Sigmoid colon (tissue), 7 donors: Measurements from ENCODE around the gene TNFRSF1B. TPM values are rescaled to one million over a fixed set of nuclear protein-coding genes. Genes with fewer than 3 reads are reported as not detected.

Experiments
- DNase-seq: peaks from one replicate; pipeline ENCODE4 v3.0.0-alpha.2; 2019
- H3K27ac ChIP-seq, 4 donors: fragments of 200-600 bp; sonication (generic); one replicate each; pipeline ENCODE4 v1.5.1; 2016 to 2019; ENCODE audit warnings: mild to moderate bottlenecking in 1 of 4
- H3K27me3 ChIP-seq, 3 donors: fragments of 200-600 bp; sonication (generic); one replicate each; pipeline ENCODE4 v1.5.1; 2019; ENCODE audit warnings: mild to moderate bottlenecking in 1 of 3
- H3K36me3 ChIP-seq, 4 donors: fragments of 200-600 bp; sonication (generic); one replicate each; pipeline ENCODE4 v1.5.1; 2016 to 2019
- H3K4me1 ChIP-seq, 4 donors: fragments of 200-600 bp; sonication (generic); one replicate each; pipeline ENCODE4 v1.5.1; 2017 to 2019
- H3K4me3 ChIP-seq, 4 donors: fragments of 200-600 bp; sonication (generic); one replicate each; pipeline ENCODE4 v1.5.1; 2017 to 2019; ENCODE audit warnings: mild to moderate bottlenecking in 2 of 4, moderate library complexity in 1 of 4
- H3K9me3 ChIP-seq, 4 donors: fragments of 200-600 bp in 3 of 4; sonication (generic) in 3 of 4; one replicate each; pipeline versions ENCODE4 v1.5.1 to v1.6.1; 2013 to 2019
- EP300 ChIP-seq, 4 donors: sonication (generic); formaldehyde crosslinking; IDR thresholded peaks; one replicate each; pipeline ENCODE4 v1.6.1; 2017; ENCODE audit warnings: antibody characterized with exemption in 4 of 4
- POLR2A ChIP-seq, 2 donors: fragments of 450-650 bp; IDR thresholded peaks; one replicate each; pipeline ENCODE4 v1.6.1; 2016; ENCODE audit warnings: antibody characterized with exemption in 2 of 2, mild to moderate bottlenecking in 2 of 2, moderate library complexity in 2 of 2
- POLR2AphosphoS5 ChIP-seq, 4 donors: sonication (generic); formaldehyde crosslinking; IDR thresholded peaks; one replicate each; pipeline ENCODE4 v1.6.1; 2017; ENCODE audit warnings: antibody characterized with exemption in 4 of 4
- WGBS, 2 donors: extraction: QIAGEN DNeasy Blood & Tissue Kit; methylation state at CpG; one replicate each; pipeline ENCODE4 v1.1.7; 2013; 5-methylcytosine and 5-hydroxymethylcytosine counted together
- intact Hi-C: fragments of 100-400 bp; cut with DNase I; formaldehyde crosslinking; loops from one replicate; pipeline ENCODE4 v1.15.1; 2023
- polyA plus RNA-seq, 3 donors: library from polyadenylated mRNA; stranded (reverse); fragments of 200-250 nt; gene quantifications; one replicate each; pipeline ENCODE4 v1.2.3, GENCODE V29; 2013
- total RNA-seq, 4 donors: library from RNA; depleted of rRNA; stranded (reverse); fragments of >200 nt; gene quantifications; one replicate each; pipeline ENCODE4 v1.1.0, GENCODE V29; 2016
- TF ChIP-seq, protein P1 (sequence below), 4 experiments: fragments of 450-650 bp in 3 of 4; fragments of 200-600 bp in 1 of 4; IDR thresholded peaks; one replicate each; pipeline ENCODE4 v1.5.1; 2016 to 2019; ENCODE audit warnings: antibody characterized with exemption in 4 of 4, mild to moderate bottlenecking in 3 of 4, moderate library complexity in 2 of 4
- donor health status: healthy with polysubstance abuse.
- donor health status: Bipolar disorder and iron deficiency.
- donor health status: healthy.

Gene TNFRSF1B
- total and polyA plus RNA-seq, 7 donors: 4.2 to 37.2 (median 18.6) TPM

DNA sequence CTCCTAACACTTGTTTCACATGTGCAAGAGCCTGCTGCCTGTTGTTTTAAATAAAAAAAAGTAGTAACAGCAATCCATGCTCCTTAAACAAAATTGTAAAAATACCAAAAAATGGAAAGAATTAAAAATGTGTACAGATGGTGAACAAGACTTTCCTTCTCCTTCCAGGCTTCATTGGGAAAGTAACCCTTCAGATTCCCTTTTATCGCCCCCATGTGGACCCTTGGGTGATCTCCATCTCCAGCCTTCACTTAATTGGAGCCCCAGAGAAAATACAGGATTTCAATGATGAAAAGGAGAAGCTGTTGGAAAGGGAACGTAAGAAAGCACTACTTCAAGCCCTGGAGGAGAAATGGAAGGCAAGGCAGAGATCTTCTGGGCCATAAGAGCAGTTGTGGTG lies 77.3 kb downstream of the TNFRSF1B start:
- intact Hi-C loops: no loop called here
- no peak for TF ChIP-seq EP300 (IDR thresholded peaks at IDR 0.05)
- no peak for TF ChIP-seq POLR2AphosphoS5 (IDR thresholded peaks at IDR 0.05)
- TF ChIP-seq, protein P1, sequence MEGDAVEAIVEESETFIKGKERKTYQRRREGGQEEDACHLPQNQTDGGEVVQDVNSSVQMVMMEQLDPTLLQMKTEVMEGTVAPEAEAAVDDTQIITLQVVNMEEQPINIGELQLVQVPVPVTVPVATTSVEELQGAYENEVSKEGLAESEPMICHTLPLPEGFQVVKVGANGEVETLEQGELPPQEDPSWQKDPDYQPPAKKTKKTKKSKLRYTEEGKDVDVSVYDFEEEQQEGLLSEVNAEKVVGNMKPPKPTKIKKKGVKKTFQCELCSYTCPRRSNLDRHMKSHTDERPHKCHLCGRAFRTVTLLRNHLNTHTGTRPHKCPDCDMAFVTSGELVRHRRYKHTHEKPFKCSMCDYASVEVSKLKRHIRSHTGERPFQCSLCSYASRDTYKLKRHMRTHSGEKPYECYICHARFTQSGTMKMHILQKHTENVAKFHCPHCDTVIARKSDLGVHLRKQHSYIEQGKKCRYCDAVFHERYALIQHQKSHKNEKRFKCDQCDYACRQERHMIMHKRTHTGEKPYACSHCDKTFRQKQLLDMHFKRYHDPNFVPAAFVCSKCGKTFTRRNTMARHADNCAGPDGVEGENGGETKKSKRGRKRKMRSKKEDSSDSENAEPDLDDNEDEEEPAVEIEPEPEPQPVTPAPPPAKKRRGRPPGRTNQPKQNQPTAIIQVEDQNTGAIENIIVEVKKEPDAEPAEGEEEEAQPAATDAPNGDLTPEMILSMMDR (IDR thresholded peaks at IDR 0.05): no peak
- TF ChIP-seq POLR2A (IDR thresholded peaks at IDR 0.05): no peak
- DNase-seq: no peak
- H3K4me3 ChIP-seq: no peak overlapping the region
- H3K27ac ChIP-seq: no peak overlapping the region
- H3K9me3 ChIP-seq: no peaks in the 10 kb centered on the region
- 72 to 85% methylated on average over 2 of the region's 2 CpGs for WGBS, 2 donors
- H3K4me1 ChIP-seq: no peaks in the 10 kb centered on the region
- H3K36me3 ChIP-seq: peaks cover 23 to 76% (median 29%) of the 10 kb centered on the region in 4 donors
- no peaks in the 10 kb centered on the region for H3K27me3 ChIP-seq

DNA sequence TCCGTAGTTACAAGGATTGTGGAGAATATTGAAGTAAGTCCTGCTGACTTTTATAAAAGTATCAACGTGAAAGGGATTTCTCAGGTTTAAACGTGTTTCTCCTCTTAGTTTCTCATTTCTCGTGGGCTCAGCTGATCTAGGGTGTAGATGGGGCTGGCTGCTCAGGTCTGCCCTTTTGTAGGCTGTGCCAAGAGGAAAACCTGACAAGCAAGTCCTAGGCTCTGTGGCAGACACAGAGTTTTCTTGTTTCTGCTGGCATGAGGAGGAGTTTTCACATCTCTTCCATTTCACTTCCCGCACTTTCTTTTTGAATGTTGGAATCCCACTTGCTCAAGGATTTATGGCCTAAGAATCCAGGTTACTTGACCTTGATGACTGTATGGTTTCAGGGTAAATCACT lies 77.8 kb downstream of the TNFRSF1B start:
- TF ChIP-seq, protein P1 (IDR thresholded peaks at IDR 0.05): no peak
- no peak for TF ChIP-seq EP300 (IDR thresholded peaks at IDR 0.05)
- TF ChIP-seq POLR2A (IDR thresholded peaks at IDR 0.05): no peak
- TF ChIP-seq POLR2AphosphoS5 (IDR thresholded peaks at IDR 0.05): no peak
- no peaks in the 10 kb centered on the region for H3K4me1 ChIP-seq
- DNase-seq: no peak
- intact Hi-C loops: no loop called here
- no peak overlapping the region for H3K27ac ChIP-seq
- H3K27me3 ChIP-seq: no peaks in the 10 kb centered on the region
- peaks cover 27 to 81% (median 33%) of the 10 kb centered on the region in 4 donors for H3K36me3 ChIP-seq
- 96% methylated on average over 5 of the region's 5 CpGs for WGBS, 2 donors
- no peak overlapping the region for H3K4me3 ChIP-seq
- H3K9me3 ChIP-seq: no peaks in the 10 kb centered on the region

DNA sequence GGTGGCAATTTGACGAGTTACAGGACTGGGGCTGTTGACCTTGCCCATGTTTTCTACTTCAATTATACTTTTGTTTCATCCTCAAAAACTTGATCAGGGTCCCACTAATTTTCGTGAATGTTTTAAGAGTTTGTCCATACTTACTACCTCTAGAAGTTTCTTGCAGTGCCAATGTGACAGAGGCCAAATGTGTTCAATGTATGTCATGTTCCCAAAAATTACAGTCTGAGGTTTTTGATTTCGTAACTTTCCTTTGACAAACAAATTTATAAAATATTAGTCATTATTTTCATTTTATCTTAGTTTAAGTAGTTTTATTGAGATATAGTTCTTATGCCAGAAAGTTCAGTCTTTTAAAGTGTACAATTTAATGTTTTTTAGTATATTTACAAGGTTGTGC lies 78.3 kb downstream of the TNFRSF1B start:
- Histone ChIP-seq H3K4me1 (no peaks in the 10 kb centered on the region), H3K9me3 (no peaks in the 10 kb centered on the region), H3K27me3 (no peaks in the 10 kb centered on the region), H3K27ac (no peak overlapping the region), H3K36me3 (peaks cover 32 to 86% (median 38%) of the 10 kb centered on the region in 4 donors), H3K4me3 (no peak overlapping the region)
- TF ChIP-seq, protein P1 (IDR thresholded peaks at IDR 0.05): no peak
- TF ChIP-seq EP300 (IDR thresholded peaks at IDR 0.05) (no peak), POLR2AphosphoS5 (IDR thresholded peaks at IDR 0.05) (no peak), POLR2A (IDR thresholded peaks at IDR 0.05) (no peak)
- WGBS, 2 donors: 83 to 97% methylated on average over 3 of the region's 3 CpGs
- no peak for DNase-seq
- intact Hi-C loops: no loop called here

DNA sequence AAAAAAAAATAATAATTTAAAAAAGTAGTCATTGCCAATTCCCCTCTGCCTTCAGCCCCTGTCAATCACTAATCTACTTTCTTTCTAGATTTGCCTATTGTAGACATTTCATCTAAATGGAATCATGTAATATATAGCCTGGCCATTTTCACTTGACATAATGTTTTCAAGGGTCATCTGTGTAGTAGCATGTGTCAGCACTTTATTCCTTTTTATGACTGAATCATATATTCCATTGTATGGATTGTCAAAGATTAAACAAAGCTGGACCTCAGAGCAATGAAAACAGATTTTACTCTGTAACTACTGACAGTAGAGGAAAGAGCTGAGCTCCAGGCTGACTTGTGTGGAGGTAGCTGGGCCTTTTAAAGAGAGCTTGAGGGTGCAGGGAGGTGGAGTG lies 78.9 kb downstream of the TNFRSF1B start:
- Histone ChIP-seq H3K27me3 (no peaks in the 10 kb centered on the region), H3K4me1 (no peaks in the 10 kb centered on the region), H3K4me3 (no peak overlapping the region), H3K9me3 (no peaks in the 10 kb centered on the region), H3K36me3 (peaks cover 33 to 92% (median 43%) of the 10 kb centered on the region in 4 donors), H3K27ac (no peak overlapping the region)
- intact Hi-C loops: no loop called here
- TF ChIP-seq EP300 (IDR thresholded peaks at IDR 0.05) (no peak), POLR2AphosphoS5 (IDR thresholded peaks at IDR 0.05) (no peak), POLR2A (IDR thresholded peaks at IDR 0.05) (no peak)
- TF ChIP-seq, protein P1 (IDR thresholded peaks at IDR 0.05): no peak
- DNase-seq: no peak

DNA sequence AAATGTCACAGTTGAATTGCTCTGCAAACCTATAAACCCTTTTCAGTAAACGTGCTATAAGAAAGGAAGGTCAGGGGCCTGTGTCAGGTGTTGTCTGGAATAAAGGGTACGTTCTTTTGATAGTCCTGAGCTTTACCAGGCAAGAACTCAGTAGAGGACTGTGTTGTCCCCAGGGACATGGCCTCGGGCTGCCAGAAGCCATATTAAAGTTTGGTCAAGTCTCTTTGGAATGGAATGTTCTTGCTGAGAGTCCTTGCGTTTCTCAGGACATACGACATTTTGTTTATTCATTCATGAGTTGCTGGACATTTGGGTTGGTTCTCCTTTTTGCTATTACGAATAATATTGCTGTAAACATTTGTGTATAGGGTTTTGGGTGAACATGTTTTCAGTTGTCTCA lies 79.8 kb downstream of the TNFRSF1B start:
- 75 to 84% methylated on average over 6 of the region's 6 CpGs for WGBS, 2 donors
- Histone ChIP-seq H3K9me3 (no peaks in the 10 kb centered on the region), H3K27me3 (no peaks in the 10 kb centered on the region), H3K4me3 (no peak overlapping the region), H3K4me1 (no peaks in the 10 kb centered on the region), H3K27ac (no peak overlapping the region), H3K36me3 (peaks cover 31 to 91% (median 43%) of the 10 kb centered on the region in 4 donors)
- intact Hi-C loops: no loop called here
- no peak for DNase-seq
- no peak for TF ChIP-seq POLR2AphosphoS5 (IDR thresholded peaks at IDR 0.05)
- TF ChIP-seq EP300 (IDR thresholded peaks at IDR 0.05): no peak
- TF ChIP-seq, protein P1 (IDR thresholded peaks at IDR 0.05): no peak
- TF ChIP-seq POLR2A (IDR thresholded peaks at IDR 0.05): no peak
